HL-60 (cell line): Measurements from ENCODE around the gene MSX1.

Experiments used
- DNase-seq, 2 experiments: peaks; one replicate each; pipeline ENCODE4 v3.0.0-alpha.2; 2010 to 2020; ENCODE audit warnings: low read depth in 1 of 2, low spot score in 1 of 2
- H3K27ac ChIP-seq: fragments of 250-450 bp; sonication (Bioruptor Pico); replicated peaks from 2 replicates; pipeline ENCODE4 v1.5.1; 2020; ENCODE audit warnings: mild to moderate bottlenecking, moderate library complexity
- H3K27me3 ChIP-seq: fragments of 250-450 bp; sonication (Bioruptor Pico); 2 replicates; pipeline ENCODE4 v1.5.1; 2021; ENCODE audit warnings: mild to moderate bottlenecking, moderate library complexity; ENCODE audit not compliant: insufficient read depth, poor library complexity, severe bottlenecking
- H3K4me3 ChIP-seq: replicated peaks from 2 replicates; pipeline ENCODE4 v1.5.1; 2011; ENCODE audit warnings: mild to moderate bottlenecking, control low read depth, low read length; ENCODE audit not compliant: insufficient read depth
- CTCF ChIP-seq: IDR thresholded peaks from one replicate; pipeline ENCODE4 v1.5.1; 2011; ENCODE audit warnings: low read length, control low read depth, inconsistent platforms; ENCODE audit not compliant: insufficient read depth
- GABPA ChIP-seq: IDR thresholded peaks from 2 replicates; pipeline ENCODE4 v1.6.1; 2012; ENCODE audit warnings: low read depth
- POLR2AphosphoS5 ChIP-seq: IDR thresholded peaks from 2 replicates; pipeline ENCODE4 v1.6.1; 2012; ENCODE audit warnings: low read depth
- REST ChIP-seq: IDR thresholded peaks from 2 replicates; pipeline ENCODE4 v1.6.1; 2012; ENCODE audit warnings: low read depth; ENCODE audit not compliant: insufficient replicate concordance
- SPI1 ChIP-seq: IDR thresholded peaks from 2 replicates; pipeline ENCODE4 v1.6.1; 2012; ENCODE audit warnings: low read depth, mild to moderate bottlenecking, borderline replicate concordance

The MSX1 gene

GRCh38 chr4:4838051-4838935 lies 21.2 kb upstream of the MSX1 start:
- DNase-seq, result no peak
- TF ChIP-seq POLR2AphosphoS5 (no peak), SPI1 (no peak), REST (no peak), GABPA (no peak), CTCF (no peak)
- Histone ChIP-seq H3K4me3 (no peak overlapping the region), H3K27me3 (peaks cover 2% of the 10 kb centered on the region), H3K27ac (no peak overlapping the region)

- DNase-seq, result no peak
- Histone ChIP-seq H3K4me3 (no peak overlapping the region), H3K27me3 (peaks cover 2% of the 10 kb centered on the region), H3K27ac (no peak overlapping the region)
- no peak for TF ChIP-seq GABPA
- no peak for TF ChIP-seq REST
- TF ChIP-seq CTCF, result no peak
- TF ChIP-seq SPI1, result no peak
- TF ChIP-seq POLR2AphosphoS5, result no peak
Observed at GRCh38 chr4:4838936-4839810, 20.3 kb upstream of the MSX1 start.

GRCh38 chr4:4840351-4840750 lies 19.1 kb upstream of the MSX1 start:
- no peak for DNase-seq
- TF ChIP-seq POLR2AphosphoS5, result no peak
- no peak for TF ChIP-seq CTCF
- TF ChIP-seq GABPA, result no peak
- no peak for TF ChIP-seq SPI1
- no peak for TF ChIP-seq REST
- no peak overlapping the region for H3K27ac ChIP-seq
- peaks cover 2% of the 10 kb centered on the region for H3K27me3 ChIP-seq
- H3K4me3 ChIP-seq, result no peak overlapping the region
